GM21447 (cell line): ENCODE measurements around the gene BOK.

Experiments used
- ATAC-seq: cut with Tn5 transposase; IDR thresholded peaks from one replicate; pipeline ENCODE4 v1.9.1; 2021; ENCODE audit not compliant: unreplicated experiment

Gene BOK

GRCh38 chr2:241538838-241539615, 19.5 kb upstream of the BOK start:
- no peak for ATAC-seq

- no peak for ATAC-seq
Measured at GRCh38 chr2:241539616-241540374, 18.8 kb upstream of the BOK start.

- ATAC-seq = no peak
Measured at GRCh38 chr2:241540401-241540770, 18.2 kb upstream of the BOK start.

- ATAC-seq = no peak
Measured at GRCh38 chr2:241540771-241541561, 17.6 kb upstream of the BOK start.

GRCh38 chr2:241541564-241542277, 16.8 kb upstream of the BOK start:
- ATAC-seq = no peak

- no peak for ATAC-seq
Measured at GRCh38 chr2:241542278-241542605, 16.3 kb upstream of the BOK start.

- no peak for ATAC-seq
Measured at GRCh38 chr2:241545106-241545505, 13.4 kb upstream of the BOK start.

- ATAC-seq = no peak
Measured at GRCh38 chr2:241545523-241546473, 12.7 kb upstream of the BOK start.

- ATAC-seq = no peak
Measured at GRCh38 chr2:241546771-241547498, 11.6 kb upstream of the BOK start.

GRCh38 chr2:241547781-241548450, 10.6 kb upstream of the BOK start:
- ATAC-seq = no peak

- ATAC-seq = no peak
Measured at GRCh38 chr2:241548451-241548835, 10.1 kb upstream of the BOK start.

- ATAC-seq = no peak
Measured at GRCh38 chr2:241550616-241551580, 7.6 kb upstream of the BOK start.

GRCh38 chr2:241551599-241551997, 6.9 kb upstream of the BOK start:
- ATAC-seq = no peak

- no peak for ATAC-seq
Measured at GRCh38 chr2:241551998-241552737, 6.4 kb upstream of the BOK start.

GRCh38 chr2:241553512-241553830, 5.1 kb upstream of the BOK start:
- no peak for ATAC-seq

- ATAC-seq = no peak
Measured at GRCh38 chr2:241553981-241554380, 4.6 kb upstream of the BOK start.

GRCh38 chr2:241554610-241555322, 3.8 kb upstream of the BOK start:
- no peak for ATAC-seq
